ENCODE results near the gene RYK. TPM values are rescaled to one million over a fixed set of nuclear protein-coding genes. Genes with fewer than 3 reads are reported as not detected.

The RYK gene
- total and polyA plus RNA-seq, 4 donors, result 7.5 to 36.1 (median 15.3) TPM

DNA sequence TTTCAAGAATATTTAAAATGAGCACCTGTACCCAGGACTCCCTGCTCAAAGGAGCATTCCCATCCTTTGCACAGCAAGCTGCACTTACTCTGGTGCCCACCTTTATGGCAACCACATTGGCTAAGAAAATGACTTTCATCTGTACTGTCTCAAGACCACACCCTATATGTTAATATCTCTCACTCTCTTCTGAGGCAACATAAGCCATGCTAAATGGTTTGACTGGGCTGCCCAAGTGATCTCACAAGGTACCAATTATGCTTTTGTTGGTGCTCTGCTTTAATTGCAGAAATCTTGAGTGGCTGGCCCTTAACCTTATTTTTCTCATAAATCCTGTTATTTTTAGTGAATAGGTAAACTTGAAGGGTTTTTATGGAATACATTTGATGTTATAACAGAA, 17.7 kb downstream of the RYK start:
- no peak overlapping the region for H3K27ac ChIP-seq (ENCODE audit: low read depth in 1 of 2, low read length in 2 of 2)
- no peaks in the 10 kb centered on the region for H3K36me3 ChIP-seq (ENCODE audit: control insufficient read depth in 4 of 4, insufficient read depth in 3 of 4, low read depth in 1 of 4, low read length in 3 of 4)
- no peaks in the 10 kb centered on the region for H3K9me3 ChIP-seq (ENCODE audit: control insufficient read depth in 4 of 4, low read length in 3 of 4)
- H3K4me3 ChIP-seq (ENCODE audit: low read depth in 1 of 3, low read length in 3 of 3), result no peak overlapping the region
- H3K4me1 ChIP-seq (ENCODE audit: control insufficient read depth in 4 of 4, insufficient read depth in 4 of 4, low read length in 3 of 4), result peaks cover 4 to 15% (median 13%) of the 10 kb centered on the region in 4 donors
- TF ChIP-seq TAF1 (conservative IDR thresholded peaks at IDR 0.05), result no peak
- no peak for TF ChIP-seq HNF4A (conservative IDR thresholded peaks at IDR 0.05)
- TF ChIP-seq HNF4G (IDR thresholded peaks at IDR 0.05), result no peak
- no peak for TF ChIP-seq YY1 (IDR thresholded peaks at IDR 0.05)
- no peak for TF ChIP-seq NR2F2 (IDR thresholded peaks at IDR 0.05)
- TF ChIP-seq RAD21 (IDR thresholded peaks at IDR 0.05), result no peak
- no peak for TF ChIP-seq GABPA (IDR thresholded peaks at IDR 0.05 in 1 of 2, conservative IDR thresholded peaks at IDR 0.05 in 1 of 2)
- TF ChIP-seq SP1 (IDR thresholded peaks at IDR 0.05), result no peak
- no peak for DNase-seq (ENCODE audit: low spot score)
- no peak overlapping the region for H3K9ac ChIP-seq (ENCODE audit: low read depth in 1 of 2, low read length in 2 of 2)
- H3K27me3 ChIP-seq (ENCODE audit: control insufficient read depth in 4 of 4, insufficient read depth in 4 of 4, low read length in 3 of 4), result no peaks in the 10 kb centered on the region

GRCh38 chr3:134232151-134232550, 18.5 kb downstream of the RYK start:
- DNase-seq (ENCODE audit: low spot score), result no peak
- TF ChIP-seq TAF1 (conservative IDR thresholded peaks at IDR 0.05), result no peak
- no peak for TF ChIP-seq GABPA (IDR thresholded peaks at IDR 0.05 in 1 of 2, conservative IDR thresholded peaks at IDR 0.05 in 1 of 2)
- TF ChIP-seq JUND (IDR thresholded peaks at IDR 0.05), result no peak
- TF ChIP-seq NR2F2 (IDR thresholded peaks at IDR 0.05), result no peak
- TF ChIP-seq ZBTB33 (IDR thresholded peaks at IDR 0.05), result no peak
- TF ChIP-seq RAD21 (IDR thresholded peaks at IDR 0.05), result no peak
- TF ChIP-seq, protein P1, sequence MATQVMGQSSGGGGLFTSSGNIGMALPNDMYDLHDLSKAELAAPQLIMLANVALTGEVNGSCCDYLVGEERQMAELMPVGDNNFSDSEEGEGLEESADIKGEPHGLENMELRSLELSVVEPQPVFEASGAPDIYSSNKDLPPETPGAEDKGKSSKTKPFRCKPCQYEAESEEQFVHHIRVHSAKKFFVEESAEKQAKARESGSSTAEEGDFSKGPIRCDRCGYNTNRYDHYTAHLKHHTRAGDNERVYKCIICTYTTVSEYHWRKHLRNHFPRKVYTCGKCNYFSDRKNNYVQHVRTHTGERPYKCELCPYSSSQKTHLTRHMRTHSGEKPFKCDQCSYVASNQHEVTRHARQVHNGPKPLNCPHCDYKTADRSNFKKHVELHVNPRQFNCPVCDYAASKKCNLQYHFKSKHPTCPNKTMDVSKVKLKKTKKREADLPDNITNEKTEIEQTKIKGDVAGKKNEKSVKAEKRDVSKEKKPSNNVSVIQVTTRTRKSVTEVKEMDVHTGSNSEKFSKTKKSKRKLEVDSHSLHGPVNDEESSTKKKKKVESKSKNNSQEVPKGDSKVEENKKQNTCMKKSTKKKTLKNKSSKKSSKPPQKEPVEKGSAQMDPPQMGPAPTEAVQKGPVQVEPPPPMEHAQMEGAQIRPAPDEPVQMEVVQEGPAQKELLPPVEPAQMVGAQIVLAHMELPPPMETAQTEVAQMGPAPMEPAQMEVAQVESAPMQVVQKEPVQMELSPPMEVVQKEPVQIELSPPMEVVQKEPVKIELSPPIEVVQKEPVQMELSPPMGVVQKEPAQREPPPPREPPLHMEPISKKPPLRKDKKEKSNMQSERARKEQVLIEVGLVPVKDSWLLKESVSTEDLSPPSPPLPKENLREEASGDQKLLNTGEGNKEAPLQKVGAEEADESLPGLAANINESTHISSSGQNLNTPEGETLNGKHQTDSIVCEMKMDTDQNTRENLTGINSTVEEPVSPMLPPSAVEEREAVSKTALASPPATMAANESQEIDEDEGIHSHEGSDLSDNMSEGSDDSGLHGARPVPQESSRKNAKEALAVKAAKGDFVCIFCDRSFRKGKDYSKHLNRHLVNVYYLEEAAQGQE (IDR thresholded peaks at IDR 0.05), result no peak
- no peak for TF ChIP-seq SP1 (IDR thresholded peaks at IDR 0.05)
- TF ChIP-seq FOXA2 (IDR thresholded peaks at IDR 0.05), result no peak
- TF ChIP-seq ATF3 (IDR thresholded peaks at IDR 0.05), result no peak
- TF ChIP-seq YY1 (IDR thresholded peaks at IDR 0.05), result no peak
- TF ChIP-seq FOXA1 (IDR thresholded peaks at IDR 0.05), result no peak
- no peak overlapping the region for H3K9ac ChIP-seq (ENCODE audit: low read depth in 1 of 2, low read length in 2 of 2)
- H3K9me3 ChIP-seq (ENCODE audit: control insufficient read depth in 4 of 4, low read length in 3 of 4), result no peaks in the 10 kb centered on the region
- H3K27ac ChIP-seq (ENCODE audit: low read depth in 1 of 2, low read length in 2 of 2), result no peak overlapping the region
- H3K36me3 ChIP-seq (ENCODE audit: control insufficient read depth in 4 of 4, insufficient read depth in 3 of 4, low read depth in 1 of 4, low read length in 3 of 4), result no peaks in the 10 kb centered on the region
- H3K4me1 ChIP-seq (ENCODE audit: control insufficient read depth in 4 of 4, insufficient read depth in 4 of 4, low read length in 3 of 4), result peaks cover 4 to 11% (median 8%) of the 10 kb centered on the region in 4 donors
- H3K4me3 ChIP-seq (ENCODE audit: low read depth in 1 of 3, low read length in 3 of 3), result no peak overlapping the region
- H3K27me3 ChIP-seq (ENCODE audit: control insufficient read depth in 4 of 4, insufficient read depth in 4 of 4, low read length in 3 of 4), result no peaks in the 10 kb centered on the region

GRCh38 chr3:134231131-134231530, 19.5 kb downstream of the RYK start:
- WGBS, result 71% methylated on average over 3 of the region's 3 CpGs
- no peak overlapping the region for H3K4me3 ChIP-seq (ENCODE audit: low read depth in 1 of 3, low read length in 3 of 3)
- no peak overlapping the region for H3K9ac ChIP-seq (ENCODE audit: low read depth in 1 of 2, low read length in 2 of 2)
- DNase-seq (ENCODE audit: low spot score), result no peak
- H3K4me1 ChIP-seq (ENCODE audit: control insufficient read depth in 4 of 4, insufficient read depth in 4 of 4, low read length in 3 of 4), result peaks cover 2 to 4% (median 4%) of the 10 kb centered on the region in 4 donors
- no peaks in the 10 kb centered on the region for H3K36me3 ChIP-seq (ENCODE audit: control insufficient read depth in 4 of 4, insufficient read depth in 3 of 4, low read depth in 1 of 4, low read length in 3 of 4)
- H3K27ac ChIP-seq (ENCODE audit: low read depth in 1 of 2, low read length in 2 of 2), result no peak overlapping the region
- H3K27me3 ChIP-seq (ENCODE audit: control insufficient read depth in 4 of 4, insufficient read depth in 4 of 4, low read length in 3 of 4), result no peaks in the 10 kb centered on the region
- no peaks in the 10 kb centered on the region for H3K9me3 ChIP-seq (ENCODE audit: control insufficient read depth in 4 of 4, low read length in 3 of 4)
- no peak for TF ChIP-seq FOXA2 (IDR thresholded peaks at IDR 0.05)
- no peak for TF ChIP-seq HNF4A (conservative IDR thresholded peaks at IDR 0.05)
- no peak for TF ChIP-seq RXRA (IDR thresholded peaks at IDR 0.05)
- TF ChIP-seq, protein P2, sequence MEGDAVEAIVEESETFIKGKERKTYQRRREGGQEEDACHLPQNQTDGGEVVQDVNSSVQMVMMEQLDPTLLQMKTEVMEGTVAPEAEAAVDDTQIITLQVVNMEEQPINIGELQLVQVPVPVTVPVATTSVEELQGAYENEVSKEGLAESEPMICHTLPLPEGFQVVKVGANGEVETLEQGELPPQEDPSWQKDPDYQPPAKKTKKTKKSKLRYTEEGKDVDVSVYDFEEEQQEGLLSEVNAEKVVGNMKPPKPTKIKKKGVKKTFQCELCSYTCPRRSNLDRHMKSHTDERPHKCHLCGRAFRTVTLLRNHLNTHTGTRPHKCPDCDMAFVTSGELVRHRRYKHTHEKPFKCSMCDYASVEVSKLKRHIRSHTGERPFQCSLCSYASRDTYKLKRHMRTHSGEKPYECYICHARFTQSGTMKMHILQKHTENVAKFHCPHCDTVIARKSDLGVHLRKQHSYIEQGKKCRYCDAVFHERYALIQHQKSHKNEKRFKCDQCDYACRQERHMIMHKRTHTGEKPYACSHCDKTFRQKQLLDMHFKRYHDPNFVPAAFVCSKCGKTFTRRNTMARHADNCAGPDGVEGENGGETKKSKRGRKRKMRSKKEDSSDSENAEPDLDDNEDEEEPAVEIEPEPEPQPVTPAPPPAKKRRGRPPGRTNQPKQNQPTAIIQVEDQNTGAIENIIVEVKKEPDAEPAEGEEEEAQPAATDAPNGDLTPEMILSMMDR (IDR thresholded peaks at IDR 0.05; ENCODE audit: low read depth, low read length, missing input control), result no peak
- TF ChIP-seq ATF3 (IDR thresholded peaks at IDR 0.05), result no peak
- TF ChIP-seq FOXA1 (IDR thresholded peaks at IDR 0.05), result no peak
- no peak for TF ChIP-seq YY1 (IDR thresholded peaks at IDR 0.05)
- TF ChIP-seq RAD21 (IDR thresholded peaks at IDR 0.05), result no peak
- TF ChIP-seq ZBTB33 (IDR thresholded peaks at IDR 0.05), result no peak
